GM18498 (cell line): ENCODE results near the gene UGT1A7.
"Not testable (repeated sequence)": the region's sequence is repeated elsewhere in the genome, so short reads cannot be mapped to it uniquely, and the experiment has no call there.

Source experiments
- ATAC-seq: cut with Tn5 transposase; IDR thresholded peaks from one replicate; pipeline ENCODE4 v1.9.1; 2021; ENCODE audit warnings: mild to moderate bottlenecking, moderate library complexity; ENCODE audit not compliant: unreplicated experiment

UGT1A7 gene

GRCh38 chr2:233681521-233682099, at the start of gene UGT1A7:
UGT1A7 (plus strand) TSS chr2:233681901; CDS start chr2:233681938, 37 bp downstream.
- no peak for ATAC-seq

- ATAC-seq = not testable (repeated sequence)
Measured at GRCh38 chr2:233636306-233636705, 45.4 kb upstream of the UGT1A7 start, which contains the start of gene UGT1A10. UGT1A10 (plus strand) TSS chr2:233636448; CDS start chr2:233636523, 75 bp downstream.

DNA sequence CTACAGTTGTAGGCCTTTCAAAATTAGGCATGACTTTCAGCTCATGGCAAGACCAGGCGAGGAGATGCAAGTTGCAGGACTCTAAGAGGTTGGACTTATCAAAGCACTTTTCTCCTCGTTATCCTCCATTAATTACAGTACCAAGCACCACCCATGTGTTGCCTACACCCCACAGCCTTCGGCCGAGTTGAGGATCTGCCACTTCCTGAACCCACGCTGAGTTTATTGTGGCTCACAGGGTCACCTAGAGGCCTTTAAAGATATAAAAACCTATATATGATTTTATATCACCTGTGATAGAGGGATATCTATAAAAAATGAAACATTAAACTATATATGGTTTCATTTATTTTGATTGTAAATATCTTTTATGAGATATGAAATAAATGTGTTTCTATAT, 42.9 kb upstream of the UGT1A7 start:
- ATAC-seq = no peak

- no peak for ATAC-seq
Measured at GRCh38 chr2:233639860-233640259, 41.8 kb upstream of the UGT1A7 start.

DNA sequence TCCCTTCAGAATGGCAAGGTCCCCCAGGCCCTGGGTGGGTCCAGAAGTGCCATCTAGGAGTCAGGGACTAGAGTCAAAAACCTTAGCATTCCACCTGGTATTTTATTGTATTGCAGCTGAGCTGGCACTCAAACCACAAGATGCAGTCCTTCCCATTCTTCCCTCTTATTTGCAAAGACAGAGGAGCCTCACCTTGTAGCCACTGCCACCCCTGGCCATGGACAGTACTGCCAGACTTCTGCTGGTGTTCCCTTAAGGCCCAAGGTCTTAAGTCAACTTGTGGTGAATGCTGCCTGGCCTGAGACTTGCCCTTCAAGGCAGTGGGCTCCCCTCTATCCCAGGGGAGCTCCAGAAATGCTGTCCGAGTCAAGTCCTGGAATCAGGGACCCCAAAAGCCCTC, 38.6 kb upstream of the UGT1A7 start:
- ATAC-seq = no peak

DNA sequence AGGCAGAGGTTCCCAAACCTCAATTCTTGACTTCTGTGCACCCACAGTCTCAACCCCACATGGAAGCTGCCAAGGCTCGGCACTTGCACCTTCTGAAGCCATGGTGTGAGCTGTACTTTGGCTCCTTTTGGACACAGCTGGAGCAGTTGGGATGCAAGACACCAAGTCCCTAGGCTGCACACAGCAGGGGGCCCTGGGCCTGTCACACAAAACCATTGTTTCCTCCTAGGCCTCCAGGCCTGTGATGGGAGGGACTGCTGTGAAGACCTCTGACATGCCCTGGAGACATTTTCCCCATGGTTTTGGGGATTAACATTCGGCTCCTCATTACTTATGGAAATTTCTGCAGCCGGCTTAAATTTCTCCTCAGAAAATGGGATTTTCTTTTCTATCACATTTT, 35.7 kb upstream of the UGT1A7 start:
- not testable (repeated sequence) for ATAC-seq

- ATAC-seq = no peak
Measured at GRCh38 chr2:233650981-233651380, 30.7 kb upstream of the UGT1A7 start.

DNA sequence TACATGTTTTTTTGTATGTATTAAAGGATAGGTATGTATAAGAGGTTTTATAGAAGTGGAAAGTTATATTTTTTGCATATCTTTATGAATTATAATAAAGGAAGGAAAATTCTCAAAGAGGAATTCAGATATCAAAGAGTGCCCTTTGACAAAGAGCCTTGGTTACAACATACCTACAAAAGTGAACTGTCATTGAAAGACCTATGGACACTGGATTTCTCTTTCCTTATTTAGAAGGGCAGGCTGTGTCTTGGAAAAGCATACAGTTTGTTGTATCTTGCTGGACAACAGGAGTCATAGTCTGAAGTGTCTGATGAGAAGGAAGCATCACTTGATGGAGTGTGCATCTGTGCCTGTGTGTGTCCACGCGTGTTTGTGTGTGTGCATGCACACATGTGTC, 30.3 kb upstream of the UGT1A7 start:
- no peak for ATAC-seq

DNA sequence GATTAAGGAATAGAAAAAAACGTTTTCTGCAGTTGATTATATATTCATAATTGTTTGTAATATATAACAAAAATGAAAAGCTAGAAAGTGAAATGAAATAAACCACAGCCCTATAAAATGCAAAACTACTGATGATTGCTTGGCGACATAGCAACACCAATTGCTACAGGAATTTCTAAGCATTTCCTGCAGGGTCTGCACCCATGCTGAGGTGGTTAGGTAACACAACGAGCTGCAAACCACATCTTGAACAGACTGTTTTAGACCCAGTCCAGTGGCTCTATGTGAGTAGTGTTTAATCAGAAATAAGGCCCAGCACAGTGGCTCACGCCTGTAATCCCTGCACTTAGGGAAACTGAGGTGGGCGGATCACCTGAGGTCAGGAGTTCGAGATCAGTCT, 27.2 kb upstream of the UGT1A7 start:
- ATAC-seq = no peak

- no peak for ATAC-seq
Measured at GRCh38 chr2:233655043-233655442, 26.7 kb upstream of the UGT1A7 start.

DNA sequence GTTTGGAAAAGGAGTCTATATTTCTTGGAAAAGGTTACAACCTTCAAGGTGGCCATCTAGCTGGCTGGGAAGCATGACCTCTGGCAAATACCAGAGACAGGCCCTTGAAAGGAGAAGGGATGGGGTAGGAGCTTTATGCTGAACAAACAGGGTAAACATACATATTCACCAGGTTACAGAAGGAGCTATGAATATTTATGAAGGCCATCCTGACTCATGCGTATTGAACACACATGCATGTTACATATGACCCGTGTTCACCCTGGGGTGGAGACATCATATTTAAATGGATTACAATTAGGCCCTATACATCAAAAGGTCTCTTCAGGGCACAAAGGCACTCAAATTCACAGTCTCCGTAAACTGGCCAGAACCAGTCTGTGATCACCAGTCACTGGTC, 25.8 kb upstream of the UGT1A7 start:
- not testable (repeated sequence) for ATAC-seq

GRCh38 chr2:233656443-233656842, 25.3 kb upstream of the UGT1A7 start:
- no peak for ATAC-seq

GRCh38 chr2:233658610-233659009, 23.1 kb upstream of the UGT1A7 start:
- no peak for ATAC-seq

- no peak for ATAC-seq
Measured at GRCh38 chr2:233663911-233664310, 17.8 kb upstream of the UGT1A7 start.

GRCh38 chr2:233668605-233669260, 13.0 kb upstream of the UGT1A7 start:
- no peak for ATAC-seq

DNA sequence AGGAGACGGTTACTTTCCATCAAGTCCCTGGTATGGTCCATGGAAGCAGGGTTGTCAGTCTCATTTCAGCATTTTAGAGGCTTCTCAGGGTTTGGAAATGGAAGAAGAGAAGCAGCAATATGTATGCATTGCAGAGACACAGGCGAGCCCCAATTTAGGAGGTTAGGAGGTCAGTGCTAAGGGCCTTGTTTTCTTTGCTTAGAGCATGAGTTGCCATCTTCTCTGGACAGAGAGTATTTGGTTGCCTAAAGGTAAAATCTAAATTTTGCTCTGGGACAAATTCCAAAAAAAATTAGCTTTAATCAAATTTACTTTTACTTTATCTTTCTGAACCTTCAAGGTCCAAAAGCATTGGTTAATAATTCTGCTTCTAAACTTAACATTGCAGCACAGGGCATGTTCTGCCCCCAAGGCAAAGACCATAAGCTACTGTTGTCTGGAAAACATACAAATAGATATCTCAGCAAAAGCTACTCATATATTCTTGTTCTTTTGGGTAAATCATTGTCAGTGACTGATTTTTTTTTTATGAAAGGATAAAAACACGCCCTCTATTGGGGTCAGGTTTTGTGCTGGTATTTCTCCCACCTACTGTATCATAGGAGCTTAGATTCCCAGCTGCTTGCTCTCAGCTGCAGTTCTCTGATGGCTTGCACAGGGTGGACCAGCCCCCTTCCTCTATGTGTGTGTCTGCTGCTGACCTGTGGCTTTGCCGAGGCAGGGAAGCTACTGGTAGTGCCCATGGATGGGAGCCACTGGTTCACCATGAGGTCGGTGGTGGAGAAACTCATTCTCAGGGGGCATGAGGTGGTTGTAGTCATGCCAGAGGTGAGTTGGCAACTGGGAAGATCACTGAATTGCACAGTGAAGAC, 10.2 kb upstream of the UGT1A7 start, which contains the start of gene UGT1A9:
UGT1A9 (plus strand) TSS at position 609 of the 872 bp plus-strand sequence; CDS start at position 646, 37 bp downstream.
- no peak for ATAC-seq

DNA sequence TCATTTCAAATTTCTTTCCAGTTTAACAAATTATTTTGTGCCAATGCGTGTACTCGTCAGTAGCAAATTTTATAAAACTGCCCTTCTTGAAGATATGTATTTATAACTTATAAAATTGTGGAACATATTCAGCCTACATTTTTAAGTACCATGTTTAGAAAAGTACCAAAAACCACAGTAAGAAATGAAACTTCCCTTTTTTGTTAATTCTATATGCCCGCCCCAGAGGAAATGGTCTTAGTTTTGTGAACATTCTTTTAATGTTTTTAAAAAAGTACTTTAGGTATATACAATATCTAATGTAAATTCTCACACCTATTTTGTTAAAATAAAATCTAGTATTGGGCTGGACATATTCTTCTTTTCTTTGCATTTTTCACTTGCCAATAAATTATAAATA, 8.8 kb upstream of the UGT1A7 start:
- ATAC-seq = no peak

DNA sequence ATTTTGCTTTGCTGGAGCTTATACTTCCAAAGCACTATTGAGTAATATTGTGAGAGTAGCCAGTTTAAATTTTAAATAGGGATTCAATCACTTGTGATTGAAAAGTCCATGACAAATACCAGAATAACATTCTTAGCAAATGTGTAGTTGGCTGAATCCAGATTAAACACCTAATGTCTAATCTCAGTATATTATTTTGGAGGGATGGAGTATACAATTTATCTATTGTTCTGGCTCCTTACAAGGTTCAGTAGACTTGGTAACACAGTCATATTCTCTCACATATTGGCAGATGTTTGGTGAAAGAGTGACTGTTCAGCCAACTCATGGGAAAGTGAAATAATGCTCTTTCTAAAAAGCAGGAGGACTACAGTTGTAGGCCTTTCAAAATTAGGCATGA, 7.8 kb upstream of the UGT1A7 start:
- ATAC-seq = no peak

DNA sequence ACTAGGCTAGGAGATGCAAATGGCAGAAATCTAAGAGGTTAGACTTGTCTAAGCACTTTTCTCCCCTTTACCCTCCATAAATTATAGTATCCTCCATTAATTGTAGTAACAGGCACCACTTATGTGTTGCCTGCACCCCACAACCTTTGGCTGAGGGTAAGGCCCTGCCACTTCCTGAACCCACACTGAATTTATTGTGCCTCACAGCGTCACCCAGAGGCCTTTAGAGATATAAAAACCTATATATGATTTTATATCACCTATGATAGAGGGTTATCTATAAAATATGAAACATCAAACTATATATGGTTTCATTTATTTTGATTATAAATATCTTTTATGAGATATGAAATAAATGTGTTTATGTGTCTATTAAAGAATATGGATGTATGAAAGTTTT, 7.4 kb upstream of the UGT1A7 start:
- no peak for ATAC-seq

DNA sequence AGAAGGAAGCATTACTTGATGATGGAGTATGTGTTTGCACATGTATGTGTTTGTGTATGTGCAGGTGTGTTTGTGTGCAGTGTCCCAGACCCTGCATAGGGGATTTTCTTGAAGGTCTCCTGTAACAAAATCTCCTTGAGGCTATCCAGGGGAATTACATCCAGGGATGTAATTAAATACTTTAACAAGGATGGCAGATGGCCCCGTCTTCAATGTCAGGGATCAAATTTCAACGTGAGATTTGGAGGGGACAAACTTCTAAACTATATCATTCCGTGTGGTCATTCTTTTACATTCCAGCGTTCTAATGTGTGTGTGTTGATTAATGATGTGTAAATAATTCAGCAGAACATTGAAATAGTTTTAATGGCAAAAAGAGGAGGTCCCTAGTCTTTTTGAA, 6.7 kb upstream of the UGT1A7 start:
- ATAC-seq = no peak

DNA sequence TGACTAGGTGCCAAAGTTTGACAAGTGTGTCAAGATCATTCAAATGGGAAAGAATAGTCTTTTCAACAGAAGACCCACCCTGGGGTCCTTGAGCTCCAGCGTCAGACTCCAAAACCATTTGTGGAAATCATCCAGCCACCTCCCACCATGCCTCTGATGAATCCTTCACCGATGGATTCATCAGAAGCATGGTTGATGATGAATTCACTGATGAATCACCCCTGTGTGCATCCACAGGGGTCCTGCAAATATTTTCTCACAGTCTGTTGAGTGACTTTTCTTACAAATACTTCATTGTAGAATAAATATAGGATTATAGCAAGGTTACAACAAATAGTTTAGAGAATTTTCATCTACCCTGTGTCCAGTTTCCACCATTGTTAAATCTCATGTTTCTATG, 5.7 kb upstream of the UGT1A7 start:
- no peak for ATAC-seq

GRCh38 chr2:233679196-233679595, 2.5 kb upstream of the UGT1A7 start:
- ATAC-seq = no peak
